Tibial nerve (tissue), 3 donors: Measurements from ENCODE around the gene RPA3.

Source experiments
- POLR2A ChIP-seq, 2 donors: fragments of 450-650 bp; IDR thresholded peaks; one replicate each; pipeline ENCODE4 v1.6.1; 2017; ENCODE audit warnings: antibody characterized with exemption in 2 of 2, mild to moderate bottlenecking in 2 of 2, moderate library complexity in 2 of 2
- TF ChIP-seq, protein P1 (sequence below), 5 experiments: fragments of 200-600 bp in 3 of 5; fragments of 450-650 bp in 2 of 5; sonication (generic) in 3 of 5; IDR thresholded peaks; one replicate each; pipeline ENCODE4 v1.5.1; 2016 to 2019; ENCODE audit warnings: antibody characterized with exemption in 5 of 5, mild to moderate bottlenecking in 3 of 5, moderate library complexity in 2 of 5

DNA sequence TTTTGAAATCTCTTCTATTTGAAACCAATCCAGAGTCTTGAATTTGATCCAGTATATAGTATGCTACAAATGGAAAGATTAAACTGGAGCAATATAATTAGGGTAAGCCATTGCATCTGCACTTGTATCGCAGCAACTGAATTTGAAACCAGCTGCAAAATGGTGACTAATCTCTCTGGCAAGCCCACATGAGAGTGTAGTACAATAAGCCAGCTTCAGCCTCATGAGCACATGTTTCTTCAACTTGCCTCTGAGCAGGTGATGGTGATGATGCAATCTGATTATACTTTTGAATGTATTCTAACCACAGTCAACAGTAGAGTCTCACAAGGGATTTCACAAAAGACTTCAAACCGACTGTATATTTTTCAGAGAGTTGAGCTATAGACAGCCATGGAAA, 829 bp upstream of the RPA3 start:
- TF ChIP-seq, protein P1, sequence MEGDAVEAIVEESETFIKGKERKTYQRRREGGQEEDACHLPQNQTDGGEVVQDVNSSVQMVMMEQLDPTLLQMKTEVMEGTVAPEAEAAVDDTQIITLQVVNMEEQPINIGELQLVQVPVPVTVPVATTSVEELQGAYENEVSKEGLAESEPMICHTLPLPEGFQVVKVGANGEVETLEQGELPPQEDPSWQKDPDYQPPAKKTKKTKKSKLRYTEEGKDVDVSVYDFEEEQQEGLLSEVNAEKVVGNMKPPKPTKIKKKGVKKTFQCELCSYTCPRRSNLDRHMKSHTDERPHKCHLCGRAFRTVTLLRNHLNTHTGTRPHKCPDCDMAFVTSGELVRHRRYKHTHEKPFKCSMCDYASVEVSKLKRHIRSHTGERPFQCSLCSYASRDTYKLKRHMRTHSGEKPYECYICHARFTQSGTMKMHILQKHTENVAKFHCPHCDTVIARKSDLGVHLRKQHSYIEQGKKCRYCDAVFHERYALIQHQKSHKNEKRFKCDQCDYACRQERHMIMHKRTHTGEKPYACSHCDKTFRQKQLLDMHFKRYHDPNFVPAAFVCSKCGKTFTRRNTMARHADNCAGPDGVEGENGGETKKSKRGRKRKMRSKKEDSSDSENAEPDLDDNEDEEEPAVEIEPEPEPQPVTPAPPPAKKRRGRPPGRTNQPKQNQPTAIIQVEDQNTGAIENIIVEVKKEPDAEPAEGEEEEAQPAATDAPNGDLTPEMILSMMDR (IDR thresholded peaks at IDR 0.05), result no peak
- TF ChIP-seq POLR2A (IDR thresholded peaks at IDR 0.05), result no peak
